ENCODE measurements around the gene XRCC4.
A peak's percentile ranks its signal among the peaks of the same experiment; 100 is the strongest.
"Not testable (repeated sequence)": the region's sequence is repeated elsewhere in the genome, so short reads cannot be mapped to it uniquely, and the experiment has no call there.

XRCC4 gene

GRCh38 chr5:83244516-83244915, 167.2 kb downstream of the XRCC4 start:
- in situ Hi-C loops (cut with MboI; ENCODE audit: low pct_unique_long_range_greater_than_20kb, low sequenced_read_pairs), result no loop called here
- no peak for DNase-seq

GRCh38 chr5:83245037-83245436, 167.7 kb downstream of the XRCC4 start:
- in situ Hi-C loops (cut with MboI; ENCODE audit: low pct_unique_long_range_greater_than_20kb, low sequenced_read_pairs), result no loop called here
- DNase-seq, result no peak

GRCh38 chr5:83246071-83246470, 168.7 kb downstream of the XRCC4 start:
- no peak for DNase-seq
- in situ Hi-C loops (cut with MboI; ENCODE audit: low pct_unique_long_range_greater_than_20kb, low sequenced_read_pairs), result no loop called here

GRCh38 chr5:83249156-83249555, 171.8 kb downstream of the XRCC4 start:
- in situ Hi-C loops (cut with MboI; ENCODE audit: low pct_unique_long_range_greater_than_20kb, low sequenced_read_pairs), result no loop called here

GRCh38 chr5:83251849-83252248, 174.5 kb downstream of the XRCC4 start:
- in situ Hi-C loops (cut with MboI; ENCODE audit: low pct_unique_long_range_greater_than_20kb, low sequenced_read_pairs), result no loop called here
- no peak for DNase-seq

More at GRCh38 chr5:83249156-83249555, 171.8 kb downstream of the XRCC4 start:
- DNase-seq, result no peak

GRCh38 chr5:83253720-83254119, 176.4 kb downstream of the XRCC4 start:
- in situ Hi-C loops (cut with MboI; ENCODE audit: low pct_unique_long_range_greater_than_20kb, low sequenced_read_pairs), result no loop called here
- DNase-seq, result no peak

- DNase-seq, result no peak
- in situ Hi-C loops (cut with MboI; ENCODE audit: low pct_unique_long_range_greater_than_20kb, low sequenced_read_pairs), result no loop called here
These were observed 177.9 kb downstream of the XRCC4 start for GRCh38 chr5:83255268-83255667.

- no peak for DNase-seq
- in situ Hi-C loops (cut with MboI; ENCODE audit: low pct_unique_long_range_greater_than_20kb, low sequenced_read_pairs), result no loop called here
These were observed 178.9 kb downstream of the XRCC4 start for GRCh38 chr5:83256091-83256780.

DNA sequence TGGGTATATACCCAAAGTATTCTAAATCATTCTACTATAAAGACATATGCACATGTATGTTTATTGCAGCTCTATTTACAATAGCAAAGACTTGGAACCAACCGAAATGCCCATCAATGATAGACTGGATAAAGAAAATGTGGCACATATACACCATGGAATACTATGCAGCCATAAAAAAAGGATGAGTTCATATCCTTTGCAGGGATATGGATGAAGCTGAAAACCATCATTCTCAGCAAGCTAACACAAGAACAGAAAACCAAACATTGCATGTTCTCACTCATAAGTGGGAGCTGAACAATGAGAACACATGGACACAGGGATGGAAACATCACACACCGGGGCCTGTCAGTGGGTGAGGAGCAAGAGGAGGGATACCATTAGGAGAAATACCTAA, 180.3 kb downstream of the XRCC4 start:
- in situ Hi-C loops (cut with MboI; ENCODE audit: low pct_unique_long_range_greater_than_20kb, low sequenced_read_pairs); DNase-seq: not testable (repeated sequence)

- DNase-seq, result no peak
- in situ Hi-C loops (cut with MboI; ENCODE audit: low pct_unique_long_range_greater_than_20kb, low sequenced_read_pairs), result no loop called here
These were observed 188.0 kb downstream of the XRCC4 start for GRCh38 chr5:83265318-83265717.

DNA sequence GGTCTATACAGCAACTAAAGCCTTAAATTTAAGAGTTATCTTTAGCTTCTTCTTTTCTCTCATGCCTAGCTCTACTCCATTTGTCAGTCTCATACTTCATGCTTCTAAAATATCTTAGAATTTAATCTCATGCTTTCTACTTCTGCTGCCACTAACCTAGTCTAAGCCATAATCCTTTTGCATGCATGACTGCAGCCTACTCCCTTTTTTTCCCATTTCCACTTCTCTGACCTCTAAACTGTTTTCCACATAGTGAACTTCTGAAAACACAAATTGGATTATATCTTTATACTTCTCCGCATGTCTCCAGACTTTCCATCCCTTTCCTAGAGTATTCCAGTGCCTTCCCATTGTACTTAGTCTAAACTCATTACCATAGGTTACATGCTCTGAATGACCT, 193.0 kb downstream of the XRCC4 start:
- DNase-seq, result no peak

GRCh38 chr5:83277154-83277553, 199.8 kb downstream of the XRCC4 start:
- in situ Hi-C loops (cut with MboI; ENCODE audit: low pct_unique_long_range_greater_than_20kb, low sequenced_read_pairs), result no loop called here
- no peak for DNase-seq

More for the DNA sequence above, 193.0 kb downstream of the XRCC4 start:
- in situ Hi-C loops (cut with MboI; ENCODE audit: low pct_unique_long_range_greater_than_20kb, low sequenced_read_pairs), result no loop called here

- in situ Hi-C loops (cut with MboI; ENCODE audit: low pct_unique_long_range_greater_than_20kb, low sequenced_read_pairs), result no loop called here
- no peak for DNase-seq
These were observed 200.6 kb downstream of the XRCC4 start for GRCh38 chr5:83277953-83278352.

DNA sequence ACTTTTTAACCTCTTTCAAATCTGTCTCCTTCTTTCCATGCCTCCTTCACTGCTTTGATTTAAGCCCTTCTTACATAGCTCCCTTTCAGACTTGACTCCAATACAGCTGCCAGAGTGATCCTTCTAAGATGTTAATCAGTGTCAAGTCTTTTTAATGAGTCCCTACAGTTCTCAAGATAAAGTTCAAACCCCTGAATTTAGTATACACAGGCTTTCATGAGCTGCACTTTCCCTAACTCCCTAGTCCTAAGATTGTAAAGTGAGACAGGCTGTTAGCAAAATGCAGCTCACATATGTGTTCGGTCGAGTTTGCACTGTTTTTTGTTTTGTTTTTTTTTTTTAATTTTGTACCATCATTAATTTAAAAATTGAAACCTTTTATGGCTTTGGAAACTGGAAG, 203.8 kb downstream of the XRCC4 start:
- in situ Hi-C loops (cut with MboI; ENCODE audit: low pct_unique_long_range_greater_than_20kb, low sequenced_read_pairs), result no loop called here
- no peak for DNase-seq

DNA sequence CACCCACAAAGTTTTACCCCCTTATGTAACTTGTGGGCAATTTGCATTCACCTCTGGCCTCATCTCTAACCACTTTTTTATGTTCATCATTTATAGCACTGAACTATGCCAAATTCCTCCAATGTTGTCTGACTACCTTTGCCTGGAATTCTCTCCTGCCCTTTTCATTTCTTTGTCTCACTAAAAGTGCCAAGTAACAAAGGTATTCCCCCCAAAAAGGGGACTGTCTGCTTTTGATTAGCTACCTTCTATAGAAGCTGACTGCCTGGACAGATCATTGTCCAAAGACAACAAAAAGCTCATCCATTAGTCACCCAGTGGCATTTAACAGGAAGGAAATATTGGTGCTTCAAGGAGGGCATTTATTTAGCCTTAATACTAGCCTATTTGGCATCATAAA, 204.3 kb downstream of the XRCC4 start:
- no peak for DNase-seq
- in situ Hi-C loops (cut with MboI; ENCODE audit: low pct_unique_long_range_greater_than_20kb, low sequenced_read_pairs), result no loop called here

DNA sequence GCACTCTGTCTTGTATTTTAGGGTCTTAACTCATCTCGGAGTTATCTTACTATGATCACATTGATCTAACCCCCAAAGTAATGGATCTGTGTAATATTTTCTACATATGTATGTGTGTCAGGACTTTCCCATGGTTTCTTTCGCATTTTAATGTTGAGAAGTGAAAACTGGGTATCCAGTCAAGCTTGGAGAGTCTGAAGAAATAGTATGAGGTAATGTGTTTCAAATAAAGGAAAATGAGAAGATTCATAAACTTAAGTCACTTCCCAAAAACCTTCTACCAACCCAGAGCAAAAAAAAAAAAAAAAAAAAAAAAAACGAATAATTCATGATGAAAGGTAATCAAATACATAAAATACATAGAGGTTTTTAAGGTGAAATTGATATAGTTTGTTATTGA, 206.4 kb downstream of the XRCC4 start:
- no peak for DNase-seq
- in situ Hi-C loops (cut with MboI; ENCODE audit: low pct_unique_long_range_greater_than_20kb, low sequenced_read_pairs), result no loop called here

DNA sequence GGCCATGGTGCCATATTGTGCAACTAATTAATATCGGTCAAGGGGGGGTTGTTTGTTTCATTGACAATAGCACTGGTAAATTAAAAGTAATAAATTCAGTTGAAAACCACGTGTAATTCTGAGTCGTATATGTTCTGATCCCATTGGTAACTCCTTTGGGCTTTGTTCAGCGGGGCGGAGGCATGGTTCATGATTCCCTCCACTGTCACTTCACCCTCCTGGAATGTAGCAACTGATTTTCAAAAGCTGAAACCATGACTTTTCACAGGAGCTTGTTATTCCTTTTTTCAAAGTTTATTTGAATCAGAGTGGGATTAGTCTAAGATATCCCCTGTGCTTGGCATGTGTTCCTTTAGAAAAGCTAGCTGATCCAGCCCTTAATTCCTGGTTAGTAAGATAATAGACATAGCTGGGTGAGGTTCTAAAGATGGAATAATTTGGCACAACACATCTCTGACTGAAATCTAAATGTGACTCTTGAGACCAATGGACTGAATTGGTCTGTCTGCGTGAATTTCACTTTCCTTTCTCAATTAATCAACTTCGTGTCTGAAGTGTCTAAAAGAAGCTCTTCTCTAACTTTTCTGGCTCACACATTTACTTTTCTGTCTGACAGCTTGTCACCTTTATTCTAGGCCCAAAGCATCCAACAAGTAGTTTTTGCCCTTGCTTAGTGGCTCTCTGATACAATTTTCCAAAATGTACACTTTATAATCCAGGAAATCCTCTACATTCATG, 208.5 kb downstream of the XRCC4 start:
- DNase-seq, result no peak
- in situ Hi-C loops (cut with MboI; ENCODE audit: low pct_unique_long_range_greater_than_20kb, low sequenced_read_pairs), result no loop called here

GRCh38 chr5:83294246-83294645, 216.9 kb downstream of the XRCC4 start:
- DNase-seq, result no peak
- in situ Hi-C loops (cut with MboI; ENCODE audit: low pct_unique_long_range_greater_than_20kb, low sequenced_read_pairs), result no loop called here

- in situ Hi-C loops (cut with MboI; ENCODE audit: low pct_unique_long_range_greater_than_20kb, low sequenced_read_pairs), result no loop called here
- DNase-seq, result no peak
These were observed 222.0 kb downstream of the XRCC4 start for GRCh38 chr5:83299353-83299752.

DNA sequence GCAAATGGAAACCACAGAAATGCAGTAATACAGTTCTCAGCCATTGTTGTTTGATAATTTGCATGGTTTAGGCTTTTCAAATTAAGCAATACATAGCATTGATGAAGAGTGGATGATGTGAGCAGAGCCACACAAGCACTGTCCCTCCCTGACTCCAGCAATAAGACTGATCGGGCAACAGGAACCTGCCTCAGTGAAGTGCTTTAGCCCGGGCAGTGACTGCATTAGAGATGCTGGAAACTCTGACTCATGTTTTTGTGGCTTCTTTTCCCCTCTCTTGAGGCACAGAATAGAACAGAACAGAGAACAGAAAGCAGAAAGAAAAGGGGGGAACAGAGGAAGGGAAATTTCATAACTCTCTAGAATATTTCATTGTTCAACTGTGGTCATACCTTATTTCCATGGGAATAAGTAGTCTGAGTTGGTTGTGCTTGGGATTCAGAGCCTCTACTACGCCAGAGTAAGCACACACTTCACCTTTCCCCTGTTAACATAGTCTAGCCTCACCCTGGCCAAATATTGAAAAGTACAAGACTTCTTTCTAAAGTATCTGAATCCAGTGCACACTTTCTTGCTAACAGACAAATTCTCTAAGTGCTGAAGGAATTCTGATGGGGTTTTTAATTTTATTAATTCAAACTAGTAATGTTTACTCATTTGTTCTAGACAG, 229.4 kb downstream of the XRCC4 start:
- in situ Hi-C loops (cut with MboI; ENCODE audit: low pct_unique_long_range_greater_than_20kb, low sequenced_read_pairs), result no loop called here
- DNase-seq, result peak; percentile 70
